ENCODE results near the gene ACRBP.
A peak's percentile ranks its signal among the peaks of the same experiment; 100 is the strongest.

The ACRBP gene

GRCh38 chr12:6647083-6647604, at the start of gene ACRBP:
TSS of gene ACRBP (minus strand) at chr12:6647432. CDS start at chr12:6647366, 66 bp downstream.
- DNase-seq (ENCODE audit: extremely low read depth in 1 of 2, low read depth in 1 of 2): no peak

- DNase-seq (ENCODE audit: extremely low read depth in 1 of 2, low read depth in 1 of 2): no peak
These were observed 48.2 kb upstream of the ACRBP start for GRCh38 chr12:6695313-6696045.

DNA sequence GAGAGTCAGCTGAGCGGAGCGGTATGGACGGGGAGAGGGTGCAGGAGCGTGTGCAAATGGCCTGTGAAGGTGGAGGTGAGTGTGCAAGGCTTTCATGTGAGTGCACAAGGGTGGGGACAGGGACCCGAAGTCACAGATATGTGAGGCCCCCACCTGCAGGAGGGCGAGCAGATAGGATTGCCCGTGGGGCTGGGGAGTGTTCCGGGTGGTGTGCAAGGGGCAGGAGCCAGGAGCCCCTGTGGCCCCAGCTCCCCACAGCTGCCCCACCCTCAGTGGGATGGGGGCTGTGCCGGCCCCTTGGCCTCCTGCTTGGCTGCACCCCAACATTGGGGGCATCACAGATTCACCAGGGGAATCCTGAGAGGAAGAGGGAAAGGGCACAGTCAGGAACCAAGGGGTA, 47.5 kb upstream of the ACRBP start:
- no peak for DNase-seq (ENCODE audit: extremely low read depth in 1 of 2, low read depth in 1 of 2)

GRCh38 chr12:6693832-6694355, 46.7 kb upstream of the ACRBP start:
- no peak for DNase-seq (ENCODE audit: extremely low read depth in 1 of 2, low read depth in 1 of 2)

GRCh38 chr12:6692888-6693287, 45.7 kb upstream of the ACRBP start:
- no peak for DNase-seq (ENCODE audit: extremely low read depth in 1 of 2, low read depth in 1 of 2)

DNA sequence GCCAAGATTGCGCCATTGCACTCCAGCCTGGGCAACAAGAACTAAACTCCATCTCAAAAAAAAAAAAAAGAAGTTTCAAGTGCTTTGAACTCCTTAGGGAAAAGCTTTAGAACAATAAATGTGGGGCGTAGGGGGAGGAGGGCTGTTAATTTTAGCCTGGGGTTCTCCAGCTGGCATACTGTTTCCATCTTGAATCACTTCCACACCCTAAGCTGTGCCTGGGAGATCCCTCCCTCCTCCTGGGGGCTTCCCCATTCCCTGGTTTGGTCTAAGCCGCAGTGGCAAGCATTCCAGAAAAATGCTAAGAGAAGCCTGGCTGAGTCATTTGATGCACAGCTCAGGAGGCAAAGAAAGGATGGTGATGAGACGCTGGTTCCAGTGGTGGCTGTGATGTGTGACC, 44.2 kb upstream of the ACRBP start:
- DNase-seq (ENCODE audit: extremely low read depth in 1 of 2, low read depth in 1 of 2): no peak

DNA sequence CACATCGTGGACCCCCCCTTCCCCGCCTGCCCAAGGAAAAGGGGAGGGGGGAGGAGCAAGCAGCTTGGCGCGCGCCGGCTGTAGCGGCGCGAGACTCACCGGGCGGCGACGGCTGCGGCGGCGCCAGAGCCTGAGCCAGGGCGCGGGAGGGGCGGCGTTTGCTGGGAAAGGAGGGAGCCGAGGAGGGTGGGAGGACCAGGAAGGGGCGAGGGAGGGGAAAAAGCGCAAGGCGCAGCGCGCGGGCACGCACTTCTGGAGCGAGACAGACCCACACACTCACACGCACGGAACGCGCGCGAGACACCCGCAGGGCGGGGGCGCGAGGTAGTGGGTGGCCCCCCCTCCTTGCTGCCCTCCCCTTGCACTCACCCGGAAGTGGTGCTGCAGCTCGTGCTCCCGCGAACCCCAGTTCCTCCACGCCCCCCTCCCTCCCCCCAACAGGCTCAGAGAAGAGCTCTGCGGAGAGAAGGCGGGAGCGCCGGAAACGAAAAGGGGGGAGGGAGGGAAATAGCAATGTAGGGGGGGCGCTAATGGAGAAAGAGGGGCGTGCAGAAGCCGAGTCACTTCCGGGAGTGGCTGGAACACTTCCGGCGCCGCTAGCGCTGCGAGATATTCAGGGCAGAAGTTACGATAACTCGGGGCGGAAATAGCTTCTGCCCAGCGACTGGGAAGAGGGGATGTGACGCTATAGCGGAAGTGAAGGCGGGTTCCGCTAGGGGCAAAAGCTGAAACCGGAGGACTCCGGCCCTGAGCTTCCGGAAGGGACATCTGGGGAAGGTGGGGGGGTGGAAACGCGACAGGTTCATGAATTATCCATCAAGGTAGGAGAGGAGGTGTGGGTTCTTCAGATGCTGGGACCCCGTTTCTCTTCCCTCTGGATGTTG, 42.0 kb upstream of the ACRBP start, which contains the start of gene ZNF384:
ZNF384 (minus strand) TSS at position 377 of the 884 bp plus-strand sequence. CDS start 9,855 bp downstream, outside the sequence.
- peak; percentile 87 to 88 for DNase-seq (ENCODE audit: extremely low read depth in 1 of 2, low read depth in 1 of 2)

GRCh38 chr12:6688543-6688998, 41.3 kb upstream of the ACRBP start:
- DNase-seq (ENCODE audit: extremely low read depth in 1 of 2, low read depth in 1 of 2): peak in 1 of 2 donors; percentile 19

DNA sequence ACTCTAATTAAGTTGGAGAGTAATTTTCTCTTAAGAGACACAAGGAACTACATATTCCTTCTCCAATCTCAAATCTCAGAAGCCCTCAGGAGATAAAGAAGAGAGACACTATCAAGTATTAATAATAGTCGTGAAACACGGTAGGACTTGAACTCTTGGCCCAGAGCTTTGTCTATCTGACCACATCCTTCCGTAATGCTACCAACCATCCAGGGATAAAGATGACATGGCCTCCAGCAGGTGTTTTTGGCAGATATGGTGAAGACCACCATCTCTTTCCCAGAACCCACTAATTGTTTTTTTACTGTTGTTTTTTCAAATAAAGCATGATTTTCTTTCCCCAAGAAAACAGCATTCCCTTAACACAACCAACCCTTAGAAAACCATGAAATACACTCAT, 38.6 kb upstream of the ACRBP start:
- DNase-seq (ENCODE audit: extremely low read depth in 1 of 2, low read depth in 1 of 2): no peak

DNA sequence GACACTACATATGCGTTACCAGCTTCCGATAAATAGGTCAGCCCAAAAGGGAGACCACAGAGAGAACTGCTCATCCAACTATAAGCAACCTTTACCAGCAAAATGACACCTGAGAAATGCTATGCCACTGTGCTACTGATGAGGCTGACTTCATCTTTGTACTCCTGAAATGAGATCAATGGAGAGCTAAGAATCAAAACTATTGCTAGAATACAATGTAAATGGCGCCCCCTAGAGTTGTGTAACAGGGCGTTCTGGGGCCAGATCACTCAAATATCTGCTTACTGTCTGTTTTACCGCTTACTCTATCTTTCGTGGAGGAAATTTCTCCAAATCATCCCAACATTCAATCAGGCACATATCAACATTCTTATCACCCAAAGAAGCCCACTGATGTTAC, 37.4 kb upstream of the ACRBP start:
- DNase-seq (ENCODE audit: extremely low read depth in 1 of 2, low read depth in 1 of 2): no peak

- no peak for DNase-seq (ENCODE audit: extremely low read depth in 1 of 2, low read depth in 1 of 2)
These were observed 29.7 kb upstream of the ACRBP start for GRCh38 chr12:6676962-6677361.

GRCh38 chr12:6672143-6672542, 24.9 kb upstream of the ACRBP start:
- no peak for DNase-seq (ENCODE audit: extremely low read depth in 1 of 2, low read depth in 1 of 2)

DNA sequence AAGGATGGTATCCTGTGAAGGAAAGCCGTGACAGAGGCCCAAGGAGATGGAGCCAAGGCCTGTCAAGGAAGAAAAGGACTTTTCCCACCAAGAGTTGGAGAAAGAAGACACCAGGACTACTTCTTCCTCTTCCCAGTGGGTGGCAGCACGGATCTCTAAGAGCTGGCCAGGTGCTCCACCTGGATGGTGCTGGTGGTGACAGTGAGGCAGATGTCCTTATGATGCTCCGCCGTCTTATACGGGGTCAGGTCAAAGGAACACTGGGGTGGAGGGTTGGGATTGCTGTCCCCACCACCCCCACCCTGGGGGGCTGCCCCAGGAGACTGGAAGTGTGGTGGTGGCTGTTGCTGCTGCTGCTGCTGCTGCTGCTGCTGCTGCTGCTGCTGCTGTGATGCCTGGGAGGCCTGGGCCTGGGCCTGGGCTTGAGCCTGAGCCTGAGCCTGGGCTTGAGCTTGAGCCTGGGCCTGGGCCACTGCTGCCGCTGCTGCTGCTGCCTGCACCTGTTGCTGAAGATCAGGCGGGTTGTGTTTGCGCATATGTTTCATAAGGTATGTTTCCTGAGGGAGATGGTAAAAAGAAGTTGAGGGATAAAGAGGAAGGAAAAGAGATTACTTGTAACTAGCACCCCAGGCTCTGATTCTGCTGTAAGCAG, 20.5 kb upstream of the ACRBP start:
- DNase-seq (ENCODE audit: extremely low read depth in 1 of 2, low read depth in 1 of 2): no peak

DNA sequence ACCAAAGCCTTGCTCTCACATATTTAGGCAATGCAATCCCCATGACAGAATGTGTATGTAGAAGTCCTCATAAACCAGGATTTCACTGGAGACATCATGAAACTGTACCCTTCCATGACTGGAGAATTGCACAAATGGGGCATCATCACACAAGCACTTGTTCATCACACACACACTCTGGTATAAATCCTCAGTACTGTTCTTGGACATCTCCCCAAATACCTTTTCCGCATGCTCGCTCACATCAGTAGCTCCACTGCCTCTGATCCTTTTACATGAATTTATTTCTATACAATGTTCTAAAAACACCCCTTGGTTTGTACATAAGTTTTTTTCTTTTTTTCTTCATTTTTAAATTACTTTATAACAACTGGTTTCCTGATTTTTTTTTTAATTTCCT, 19.0 kb upstream of the ACRBP start:
- DNase-seq (ENCODE audit: extremely low read depth in 1 of 2, low read depth in 1 of 2): no peak

GRCh38 chr12:6664902-6665301, 17.7 kb upstream of the ACRBP start:
- DNase-seq (ENCODE audit: extremely low read depth in 1 of 2, low read depth in 1 of 2): no peak

- DNase-seq (ENCODE audit: extremely low read depth in 1 of 2, low read depth in 1 of 2): peak; percentile 89 to 93
These were observed 15.9 kb upstream of the ACRBP start, which contains the start of gene ING4 for GRCh38 chr12:6662906-6663742. TSS of gene ING4 (minus strand) at chr12:6663119. CDS start at chr12:6663101, 18 bp downstream.

DNA sequence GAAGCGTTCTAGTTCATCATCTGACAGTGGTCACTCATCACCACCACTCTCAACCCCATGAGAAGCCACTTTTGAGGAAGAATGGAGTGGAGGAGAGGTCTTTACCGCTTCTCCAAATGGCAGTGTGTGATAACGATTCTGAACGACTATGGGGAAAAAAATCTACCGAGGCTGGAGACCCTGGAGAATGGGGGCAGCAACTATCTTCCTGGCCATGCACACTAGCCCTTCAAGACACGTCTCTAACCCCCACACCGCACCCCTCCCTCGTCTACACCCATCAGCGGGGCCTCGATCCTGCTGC, 15.3 kb upstream of the ACRBP start:
- peak in 1 of 2 donors; percentile 1 for DNase-seq (ENCODE audit: extremely low read depth in 1 of 2, low read depth in 1 of 2)

GRCh38 chr12:6653987-6654386, 6.8 kb upstream of the ACRBP start:
- DNase-seq (ENCODE audit: extremely low read depth in 1 of 2, low read depth in 1 of 2): no peak

DNA sequence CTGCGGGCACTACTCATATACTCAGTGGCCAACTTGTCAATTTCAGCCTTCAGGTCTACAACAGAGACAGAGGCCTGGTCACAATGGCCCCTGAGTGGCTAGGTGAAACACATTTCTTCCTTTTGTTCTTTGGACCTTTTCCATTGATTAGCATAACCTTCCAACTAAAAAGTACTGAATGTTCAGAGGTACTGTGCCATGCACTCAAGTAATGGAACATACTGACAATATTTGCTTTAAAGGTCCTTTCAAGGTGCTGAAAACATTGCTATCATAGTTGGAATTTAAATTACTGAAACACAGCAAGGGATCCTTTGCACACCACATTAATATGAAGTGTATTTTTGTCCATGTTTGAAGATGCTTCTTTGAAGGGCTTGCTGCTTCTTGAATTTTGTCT, 6.1 kb upstream of the ACRBP start:
- DNase-seq (ENCODE audit: extremely low read depth in 1 of 2, low read depth in 1 of 2): no peak

DNA sequence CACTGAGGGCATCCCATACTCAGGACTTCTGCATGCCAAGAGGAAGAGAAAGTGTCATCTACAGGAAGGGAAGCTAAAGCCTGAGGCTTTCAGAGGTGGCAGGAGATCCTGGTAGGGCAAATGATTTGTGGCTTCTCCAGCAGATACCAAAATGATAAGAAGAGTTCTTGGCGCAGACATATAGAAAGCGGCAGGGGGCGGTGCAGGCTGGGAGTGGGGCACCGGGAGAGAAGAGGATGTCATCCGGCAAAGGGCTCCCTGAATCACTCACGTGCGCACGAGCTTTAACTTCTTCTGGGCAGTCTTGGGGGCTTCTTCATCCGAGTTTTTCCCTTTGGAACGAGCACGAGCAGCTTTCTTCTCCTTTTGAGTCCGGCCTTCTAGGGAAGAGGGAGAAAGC, 5.2 kb upstream of the ACRBP start:
- DNase-seq (ENCODE audit: extremely low read depth in 1 of 2, low read depth in 1 of 2): no peak
